Adrenal gland (tissue), 12 donors: ENCODE results near the gene TOP3B. TPM values are rescaled to one million over a fixed set of nuclear protein-coding genes. Genes with fewer than 3 reads are reported as not detected.
"Not testable (repeated sequence)": the region's sequence is repeated elsewhere in the genome, so short reads cannot be mapped to it uniquely, and the experiment has no call there.

ENCODE experiments used
- DNase-seq, 7 donors: peaks; one replicate each; pipeline ENCODE4 v3.0.0-alpha.2; 2019 to 2020
- H3K27ac ChIP-seq, 5 donors: fragments of 200-600 bp; sonication (generic) in 4 of 5; 1 replicate in 3 of 5; 2 replicates in 2 of 5; pipeline versions ENCODE4 v1.5.1 to v1.8.0; 2016 to 2020; ENCODE audit warnings: mild to moderate bottlenecking in 1 of 5
- H3K27me3 ChIP-seq: fragments of 200-600 bp; 2 replicates; pipeline ENCODE4 v1.8.0; 2021
- H3K36me3 ChIP-seq, 2 donors: fragments of 200-600 bp; replicated peaks in 1 of 2; 1 replicate in 1 of 2; 2 replicates in 1 of 2; pipeline versions ENCODE4 v1.5.1 to v1.8.0; 2018 to 2022
- H3K4me1 ChIP-seq, 2 donors: fragments of 200-600 bp; replicated peaks in 1 of 2; 1 replicate in 1 of 2; 2 replicates in 1 of 2; pipeline versions ENCODE4 v1.5.1 to v1.8.0; 2018 to 2021
- H3K4me3 ChIP-seq, 4 donors: fragments of 200-600 bp; sonication (generic) in 3 of 4; one replicate each; pipeline ENCODE4 v1.5.1; 2016 to 2018
- H3K9me3 ChIP-seq, 3 donors: fragments of 200-600 bp; sonication (generic) in 1 of 3; replicated peaks in 1 of 3; 1 replicate in 2 of 3; 2 replicates in 1 of 3; pipeline versions ENCODE4 v1.5.1 to v1.8.0; 2016 to 2021
- CTCF ChIP-seq, 6 experiments: fragments of 450-650 bp in 4 of 6; fragments of 200-600 bp in 2 of 6; sonication (generic) in 1 of 6; IDR thresholded peaks; 1 replicate in 5 of 6; 2 replicates in 1 of 6; pipeline versions ENCODE4 v1.5.1 to v1.8.0; 2016 to 2021; ENCODE audit warnings: antibody characterized with exemption in 6 of 6, mild to moderate bottlenecking in 2 of 6, moderate library complexity in 1 of 6
- POLR2A ChIP-seq, 2 donors: fragments of 450-650 bp; IDR thresholded peaks; one replicate each; pipeline ENCODE4 v1.6.1; 2017; ENCODE audit warnings: antibody characterized with exemption in 2 of 2, mild to moderate bottlenecking in 2 of 2, moderate library complexity in 1 of 2
- WGBS, 4 donors: extraction: QIAGEN DNeasy Blood & Tissue Kit in 2 of 4; methylation state at CpG; one replicate each; pipeline versions ENCODE4 v1.1.5 to v1.1.7; 2013 to 2017; 5-methylcytosine and 5-hydroxymethylcytosine counted together
- intact Hi-C, 2 donors: fragments of 100-400 bp; cut with DNase I; formaldehyde crosslinking; loops; one replicate each; pipeline versions ENCODE4 v1.14.1 to v1.15.0; 2022 to 2023
- polyA plus RNA-seq, 3 donors: library from polyadenylated mRNA; stranded (reverse); fragments of 200-250 nt in 2 of 3; fragments of 350-450 nt in 1 of 3; fragmentation: Illumina TruSeq in 1 of 3; extraction: RNeasy Lipid Tissue Mini Kit (QIAGEN cat#74804) in 1 of 3; gene quantifications; one replicate each; pipeline ENCODE4 v1.2.3, GENCODE V29; 2013 to 2014
- total RNA-seq, 9 donors: library from RNA; depleted of rRNA in 4 of 9; stranded (reverse); fragments of >200 nt in 4 of 9; fragments of 120-200 nt in 1 of 9; fragmentation: NEBNext Ultra II Directional in 1 of 9; extraction: Animal tissue kit (Norgen Biotek cat#: 25700) in 1 of 9; gene quantifications; one replicate each; pipeline versions ENCODE4 v1.1.0 to v1.2.4, GENCODE V29; 2013 to 2023
- donor health status: healthy with polysubstance abuse.
- donor health status: Bipolar disorder and iron deficiency.
- donor health status: DM: yes; HTN: yes; CAD: no.
- donor health status: DM: no; HTN: no; CAD: no.
- donor health status: DM: no; HTN: no; CAD: no.
- donor health status: DM: yes; HTN: yes; CAD: no.

The TOP3B gene
- total and polyA plus RNA-seq, 12 donors, result 8.5 to 31.8 (median 21.8) TPM

- Histone ChIP-seq H3K36me3 (no peaks in the 10 kb centered on the region), H3K9me3 (no peaks in the 10 kb centered on the region), H3K27ac (no peak overlapping the region), H3K27me3 (no peaks in the 10 kb centered on the region), H3K4me1 (peaks cover 14% of the 10 kb centered on the region in 2 donors), H3K4me3 (no peak overlapping the region)
- DNase-seq, result no peak
- WGBS, 4 donors, result 83 to 100% (median 94%) methylated on average over 2 to 4 of the region's 4 CpGs
- intact Hi-C loops, result no loop called here
- TF ChIP-seq POLR2A (IDR thresholded peaks at IDR 0.05) (no peak), CTCF (IDR thresholded peaks at IDR 0.05) (no peak)
These were observed 66.8 kb downstream of the TOP3B start for GRCh38 chr22:21915624-21916308.

DNA sequence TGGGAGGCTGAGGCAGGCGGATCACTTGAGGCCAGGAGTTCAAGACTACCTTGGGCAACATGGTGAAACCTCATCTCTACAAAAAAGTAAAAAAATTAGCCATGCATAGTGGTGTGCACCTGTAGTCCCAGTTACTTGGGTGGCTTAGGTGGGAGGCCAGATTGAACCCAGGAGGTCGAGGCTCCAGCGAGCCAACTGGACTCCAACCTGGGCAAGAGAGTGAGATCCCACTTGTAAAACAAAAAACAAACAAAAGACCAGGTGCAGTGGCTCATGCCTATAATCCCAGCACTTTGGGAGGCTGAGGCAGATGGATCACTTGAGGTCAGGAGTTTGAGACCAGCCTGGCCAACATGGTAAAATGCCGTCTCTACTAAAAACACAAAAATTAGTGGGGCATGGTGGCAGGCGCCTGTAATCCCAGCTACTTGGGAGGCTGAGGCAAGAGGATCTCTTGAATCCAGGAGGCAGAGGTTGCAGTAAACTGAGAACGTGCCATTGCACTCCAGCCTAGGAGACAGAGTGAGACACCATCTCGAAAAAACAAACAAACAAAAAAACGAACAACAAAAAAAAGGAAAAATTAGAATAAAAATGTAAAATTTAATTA is 68.4 kb downstream of the TOP3B start:
- H3K27me3 ChIP-seq, H3K9me3 ChIP-seq, DNase-seq, H3K4me3 ChIP-seq, H3K36me3 ChIP-seq, intact Hi-C loops, H3K27ac ChIP-seq: not testable (repeated sequence)
- WGBS, 4 donors, result 82 to 98% (median 94%) methylated on average over 8 of the region's 8 CpGs
- H3K4me1 ChIP-seq, result peaks cover 14% of the 10 kb centered on the region in 2 donors

DNA sequence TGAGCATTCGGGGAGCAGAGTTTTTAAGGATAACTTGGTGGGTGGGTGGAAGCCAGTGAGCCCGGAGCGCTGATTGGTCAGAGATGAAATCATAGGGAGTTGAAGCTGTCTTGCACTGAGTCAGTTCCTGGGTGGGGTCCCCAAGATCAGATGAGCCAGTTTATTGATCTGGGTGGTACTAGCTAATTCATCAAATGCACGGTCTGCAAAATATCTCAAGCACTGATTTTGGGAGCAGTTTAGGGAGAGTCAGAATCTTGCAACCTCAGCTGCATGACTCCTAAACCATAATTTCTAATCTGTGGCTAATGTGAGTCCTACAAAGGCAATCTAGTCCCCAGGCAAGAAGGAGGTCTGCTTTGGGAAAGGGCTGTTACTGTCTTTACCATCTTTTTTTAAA is 72.2 kb downstream of the TOP3B start:
- intact Hi-C loops, H3K4me3 ChIP-seq, H3K27ac ChIP-seq, H3K4me1 ChIP-seq, H3K9me3 ChIP-seq, H3K27me3 ChIP-seq, DNase-seq, H3K36me3 ChIP-seq: not testable (repeated sequence)
- WGBS, 4 donors, result 91 to 94% (median 94%) methylated on average over 4 of the region's 4 CpGs

- H3K27ac ChIP-seq, result no peak overlapping the region
- no peaks in the 10 kb centered on the region for H3K9me3 ChIP-seq
- H3K27me3 ChIP-seq, result no peaks in the 10 kb centered on the region
- no peaks in the 10 kb centered on the region for H3K4me1 ChIP-seq
- intact Hi-C loops, result no loop called here
- no peak for TF ChIP-seq POLR2A (IDR thresholded peaks at IDR 0.05)
- no peak for TF ChIP-seq CTCF (IDR thresholded peaks at IDR 0.05)
- no peak for DNase-seq
- H3K4me3 ChIP-seq, result no peak overlapping the region
- 88 to 91% (median 89%) methylated on average over 2 of the region's 2 CpGs for WGBS, 4 donors
- H3K36me3 ChIP-seq, result no peaks in the 10 kb centered on the region
These were observed 72.7 kb downstream of the TOP3B start for GRCh38 chr22:21909871-21910270.

- Histone ChIP-seq H3K27ac (no peak overlapping the region), H3K36me3 (no peaks in the 10 kb centered on the region), H3K4me3 (no peak overlapping the region), H3K27me3 (no peaks in the 10 kb centered on the region), H3K9me3 (no peaks in the 10 kb centered on the region), H3K4me1 (no peaks in the 10 kb centered on the region)
- intact Hi-C loops, result no loop called here
- TF ChIP-seq CTCF (IDR thresholded peaks at IDR 0.05), result no peak
- no peak for TF ChIP-seq POLR2A (IDR thresholded peaks at IDR 0.05)
- no peak for DNase-seq
- 66 to 88% (median 74%) methylated on average over 7 of the region's 7 CpGs for WGBS, 4 donors
These were observed 74.7 kb downstream of the TOP3B start for GRCh38 chr22:21907638-21908522.
